HG02623 (cell line): ENCODE data around the gene POU2AF2.
"Not testable (repeated sequence)": the region's sequence is repeated elsewhere in the genome, so short reads cannot be mapped to it uniquely, and the experiment has no call there.

ENCODE experiments used
- ATAC-seq: cut with Tn5 transposase; IDR thresholded peaks from one replicate; pipeline ENCODE4 v1.9.1; 2021; ENCODE audit warnings: moderate library complexity; ENCODE audit not compliant: unreplicated experiment

Gene POU2AF2

GRCh38 chr11:111301004-111301841, 55.7 kb downstream of the POU2AF2 start:
- ATAC-seq: no peak

- ATAC-seq: no peak
These were observed 56.3 kb downstream of the POU2AF2 start for GRCh38 chr11:111301842-111302118.

- no peak for ATAC-seq
These were observed 56.8 kb downstream of the POU2AF2 start for GRCh38 chr11:111302298-111302697.

GRCh38 chr11:111303461-111303860, 57.9 kb downstream of the POU2AF2 start:
- no peak for ATAC-seq

GRCh38 chr11:111305162-111305802, 59.8 kb downstream of the POU2AF2 start:
- no peak for ATAC-seq

- no peak for ATAC-seq
These were observed 60.4 kb downstream of the POU2AF2 start for GRCh38 chr11:111305876-111306275.

GRCh38 chr11:111306321-111306720, 60.8 kb downstream of the POU2AF2 start:
- ATAC-seq: no peak

GRCh38 chr11:111307472-111308108, 62.1 kb downstream of the POU2AF2 start:
- ATAC-seq: no peak

- no peak for ATAC-seq
These were observed 62.6 kb downstream of the POU2AF2 start for GRCh38 chr11:111308140-111308539.

GRCh38 chr11:111309215-111309915, 63.8 kb downstream of the POU2AF2 start:
- no peak for ATAC-seq

GRCh38 chr11:111310088-111310487, 64.6 kb downstream of the POU2AF2 start:
- ATAC-seq: no peak

GRCh38 chr11:111310723-111311122, 65.2 kb downstream of the POU2AF2 start:
- ATAC-seq: no peak

GRCh38 chr11:111312076-111312475, 66.6 kb downstream of the POU2AF2 start:
- no peak for ATAC-seq

- no peak for ATAC-seq
These were observed 73.8 kb downstream of the POU2AF2 start for GRCh38 chr11:111319296-111319695.

GRCh38 chr11:111320199-111320598, 74.7 kb downstream of the POU2AF2 start:
- ATAC-seq: not testable (repeated sequence)

- ATAC-seq: no peak
These were observed 75.4 kb downstream of the POU2AF2 start for GRCh38 chr11:111320728-111321568.

- ATAC-seq: no peak
These were observed 77.0 kb downstream of the POU2AF2 start for GRCh38 chr11:111322534-111322933.

- no peak for ATAC-seq
These were observed 78.8 kb downstream of the POU2AF2 start for GRCh38 chr11:111324277-111324720.

- no peak for ATAC-seq
These were observed 79.7 kb downstream of the POU2AF2 start for GRCh38 chr11:111325259-111325658.

GRCh38 chr11:111326824-111327223, 81.3 kb downstream of the POU2AF2 start:
- no peak for ATAC-seq
